Hair follicle dermal papilla cell (primary cell): ENCODE measurements around the gene ACCS. TPM values are rescaled to one million over a fixed set of nuclear protein-coding genes. Genes with fewer than 3 reads are reported as not detected.

Experiments
- total RNA-seq: library from RNA; depleted of rRNA; stranded (reverse); fragments of >200 nt; gene quantifications from 2 replicates; pipeline ENCODE4 v1.2.3, GENCODE V29; 2012

The ACCS gene, protein sequence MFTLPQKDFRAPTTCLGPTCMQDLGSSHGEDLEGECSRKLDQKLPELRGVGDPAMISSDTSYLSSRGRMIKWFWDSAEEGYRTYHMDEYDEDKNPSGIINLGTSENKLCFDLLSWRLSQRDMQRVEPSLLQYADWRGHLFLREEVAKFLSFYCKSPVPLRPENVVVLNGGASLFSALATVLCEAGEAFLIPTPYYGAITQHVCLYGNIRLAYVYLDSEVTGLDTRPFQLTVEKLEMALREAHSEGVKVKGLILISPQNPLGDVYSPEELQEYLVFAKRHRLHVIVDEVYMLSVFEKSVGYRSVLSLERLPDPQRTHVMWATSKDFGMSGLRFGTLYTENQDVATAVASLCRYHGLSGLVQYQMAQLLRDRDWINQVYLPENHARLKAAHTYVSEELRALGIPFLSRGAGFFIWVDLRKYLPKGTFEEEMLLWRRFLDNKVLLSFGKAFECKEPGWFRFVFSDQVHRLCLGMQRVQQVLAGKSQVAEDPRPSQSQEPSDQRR
- 14.9 and 17.4 TPM in 2 replicates for total RNA-seq

DNA sequence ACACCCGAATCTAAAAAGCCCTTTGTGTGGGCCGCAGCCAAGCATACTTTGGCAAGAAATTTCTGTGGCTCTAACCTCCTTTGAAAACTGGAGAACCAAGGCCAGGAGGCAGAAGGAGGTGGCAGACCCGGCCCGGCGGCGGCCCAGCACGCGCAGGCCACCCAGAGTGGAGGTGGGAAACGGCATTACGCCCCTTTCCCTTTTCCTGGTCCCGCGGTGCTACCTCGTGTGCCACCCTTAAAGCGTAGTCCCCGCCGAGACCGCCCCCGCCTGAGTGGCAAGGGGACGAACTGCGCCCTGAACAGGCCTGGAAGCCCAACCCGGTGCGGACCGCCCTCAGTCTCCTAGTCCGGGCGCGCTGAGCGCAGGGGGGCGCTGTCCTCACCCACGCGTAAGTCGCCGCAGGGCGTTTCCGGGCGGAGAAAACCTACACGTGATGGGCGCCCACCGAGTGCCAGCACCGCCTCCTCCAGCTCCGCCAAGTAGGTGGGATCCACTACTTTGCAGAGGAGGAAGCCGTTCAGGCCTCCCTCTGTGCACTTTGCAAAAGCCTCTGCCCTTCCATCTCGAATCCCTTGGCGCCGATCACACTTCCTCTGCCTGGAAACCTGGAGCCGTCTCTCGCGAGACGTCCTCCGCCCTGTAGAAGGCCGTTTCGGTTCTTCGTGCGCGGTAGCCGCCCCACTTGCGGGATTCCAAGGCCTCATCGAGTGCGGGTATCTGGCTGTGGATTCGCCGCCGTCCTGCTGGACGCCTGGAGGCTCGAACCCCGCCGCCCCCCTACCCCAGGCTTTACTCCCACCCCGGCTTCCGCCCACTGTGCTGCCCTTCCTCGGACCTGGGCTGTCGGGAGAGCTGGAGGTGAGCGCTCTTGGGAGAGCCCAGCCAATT is at the start of gene ACCS:
Gene ACCS, plus strand, starts transcription at position 430 of the 891 bp plus-strand sequence. CDS start 1,358 bp downstream, outside the sequence.

GRCh38 chr11:44047931-44048431 is 18.1 kb upstream of the ACCS start, which contains the start of gene ACCSL:
TSS of gene ACCSL (plus strand) at chr11:44047981. CDS start at chr11:44048037, 56 bp downstream.

GRCh38 chr11:44095506-44096359 is 29.7 kb downstream of the ACCS start, which contains the start of gene EXT2:
TSS of gene EXT2 (plus strand) at chr11:44095678. CDS start at chr11:44107713, 12,035 bp downstream.

Other genes starting within 250 kb of the ACCS start
- 36.9 and 37.2 TPM in 2 replicates for gene ALKBH3, start 185.4 kb upstream of the ACCS start, total RNA-seq
- 3.4 and 6.3 TPM in 2 replicates for gene C11orf96, start 123.6 kb upstream of the ACCS start, total RNA-seq
- gene ACCSL, start 18.3 kb upstream of the ACCS start, total RNA-seq = not detected in 2 replicates
- 143 and 146 TPM in 2 replicates for gene EXT2, start 29.4 kb downstream of the ACCS start, total RNA-seq
- 14.7 and 17.5 TPM in 2 replicates for gene ALX4, start 243.9 kb downstream of the ACCS start, total RNA-seq